ENCODE data around the gene SLC17A5.
"Not testable (repeated sequence)": the region's sequence is repeated elsewhere in the genome, so short reads cannot be mapped to it uniquely, and the experiment has no call there.

SLC17A5 gene

GRCh38 chr6:73579851-73580246, 73.9 kb downstream of the SLC17A5 start:
- Histone ChIP-seq H3K9ac (ENCODE audit: low read length) (no peak overlapping the region), H3K79me2 (ENCODE audit: control insufficient read depth, insufficient read depth, low read length, poor library complexity) (peaks cover 3% of the 10 kb centered on the region), H3K9me3 (ENCODE audit: insufficient read depth, low read depth, low read length) (no peaks in the 10 kb centered on the region), H3K4me3 (ENCODE audit: low read depth, low read length) (no peak overlapping the region), H2BK12ac (ENCODE audit: low read length) (peak overlapping the region; percentile 9), H2BK5ac (ENCODE audit: low read depth, low read length, poor library complexity) (peak overlapping the region; percentile 85), H3K18ac (ENCODE audit: low read length) (no peak overlapping the region), H2AK5ac (ENCODE audit: low read length) (no peak overlapping the region), H3K4ac (ENCODE audit: low read depth, low read length) (no peak overlapping the region), H3K27ac (ENCODE audit: low read depth, low read length) (peak overlapping the region; percentile 99), H3K14ac (ENCODE audit: low read length) (no peak overlapping the region), H3K4me1 (ENCODE audit: control insufficient read depth in 1 of 2, insufficient read depth in 2 of 2, low read length in 2 of 2) (peaks cover 10 to 14% of the 10 kb centered on the region in 2 experiments), H2AFZ (ENCODE audit: insufficient read depth, low read length, poor library complexity) (no peak overlapping the region), H3K79me1 (ENCODE audit: low read length) (peaks cover 22% of the 10 kb centered on the region), H2BK120ac (ENCODE audit: insufficient read depth, low read length, poor library complexity) (peak overlapping the region; percentile 96), H4K91ac (ENCODE audit: low read depth, low read length) (peak overlapping the region; percentile 43), H3K27me3 (ENCODE audit: insufficient read depth, low read length) (no peaks in the 10 kb centered on the region), H3K23ac (ENCODE audit: low read length) (no peak overlapping the region), H3K4me2 (ENCODE audit: low read length) (peak overlapping the region; percentile 73), H4K8ac (ENCODE audit: low read depth, low read length) (peak overlapping the region; percentile 70), H3K36me3 (ENCODE audit: control insufficient read depth in 1 of 2, insufficient read depth in 2 of 2, low read length in 2 of 2) (no peaks in the 10 kb centered on the region), H4K12ac (ENCODE audit: low read depth, low read length) (no peak overlapping the region)
- WGBS (ENCODE audit: extremely low coverage, insufficient coverage, insufficient read length): no CpG with 5 or more reads among the region's 4 CpGs
- DNase-seq: peak in 1 of 2 donors; percentile 68

- Histone ChIP-seq H2AFZ (ENCODE audit: insufficient read depth, low read length, poor library complexity) (no peak overlapping the region), H2BK12ac (ENCODE audit: low read length) (peak overlapping the region; percentile 96), H3K79me2 (ENCODE audit: control insufficient read depth, insufficient read depth, low read length, poor library complexity) (peaks cover 3% of the 10 kb centered on the region), H3K4ac (ENCODE audit: low read depth, low read length) (peak overlapping the region; percentile 68), H3K79me1 (ENCODE audit: low read length) (peaks cover 21% of the 10 kb centered on the region), H3K4me2 (ENCODE audit: low read length) (peak overlapping the region; percentile 73), H4K91ac (ENCODE audit: low read depth, low read length) (peak overlapping the region; percentile 96), H3K18ac (ENCODE audit: low read length) (peak overlapping the region; percentile 70), H4K8ac (ENCODE audit: low read depth, low read length) (peak overlapping the region; percentile 57), H3K36me3 (ENCODE audit: control insufficient read depth in 1 of 2, insufficient read depth in 2 of 2, low read length in 2 of 2) (no peaks in the 10 kb centered on the region), H2BK120ac (ENCODE audit: insufficient read depth, low read length, poor library complexity) (peak overlapping the region; percentile 96), H3K9me3 (ENCODE audit: insufficient read depth, low read depth, low read length) (no peaks in the 10 kb centered on the region), H3K27me3 (ENCODE audit: insufficient read depth, low read length) (no peaks in the 10 kb centered on the region), H4K12ac (ENCODE audit: low read depth, low read length) (peak overlapping the region; percentile 14), H3K27ac (ENCODE audit: low read depth, low read length) (peak overlapping the region; percentile 99), H3K4me1 (ENCODE audit: control insufficient read depth in 1 of 2, insufficient read depth in 2 of 2, low read length in 2 of 2) (peaks cover 9 to 14% of the 10 kb centered on the region in 2 experiments), H3K23ac (ENCODE audit: low read length) (no peak overlapping the region), H3K9ac (ENCODE audit: low read length) (no peak overlapping the region), H2BK5ac (ENCODE audit: low read depth, low read length, poor library complexity) (peak overlapping the region; percentile 81), H2AK5ac (ENCODE audit: low read length) (peak overlapping the region; percentile 85), H3K14ac (ENCODE audit: low read length) (peak overlapping the region; percentile 83), H3K4me3 (ENCODE audit: low read depth, low read length) (no peak overlapping the region)
- no CpG with 5 or more reads among the region's 4 CpGs for WGBS (ENCODE audit: extremely low coverage, insufficient coverage, insufficient read length)
- DNase-seq: no peak
Observed at GRCh38 chr6:73579389-73579788, 74.4 kb downstream of the SLC17A5 start.

- Histone ChIP-seq H3K4ac (ENCODE audit: low read depth, low read length) (no peak overlapping the region), H4K91ac (ENCODE audit: low read depth, low read length) (peak overlapping the region; percentile 67)
Observed at GRCh38 chr6:73577676-73578075, 76.1 kb downstream of the SLC17A5 start.

GRCh38 chr6:73572531-73572930, 81.3 kb downstream of the SLC17A5 start:
- not testable (repeated sequence) for H2AFZ ChIP-seq (ENCODE audit: insufficient read depth, low read length, poor library complexity); H3K36me3 ChIP-seq (ENCODE audit: control insufficient read depth in 1 of 2, insufficient read depth in 2 of 2, low read length in 2 of 2); H2BK5ac ChIP-seq (ENCODE audit: low read depth, low read length, poor library complexity); H3K79me1 ChIP-seq (ENCODE audit: low read length); H3K27me3 ChIP-seq (ENCODE audit: insufficient read depth, low read length); H3K79me2 ChIP-seq (ENCODE audit: control insufficient read depth, insufficient read depth, low read length, poor library complexity); H2BK120ac ChIP-seq (ENCODE audit: insufficient read depth, low read length, poor library complexity); H3K4me2 ChIP-seq (ENCODE audit: low read length); H4K12ac ChIP-seq (ENCODE audit: low read depth, low read length); H4K91ac ChIP-seq (ENCODE audit: low read depth, low read length); H3K4ac ChIP-seq (ENCODE audit: low read depth, low read length); H3K18ac ChIP-seq (ENCODE audit: low read length); H3K9ac ChIP-seq (ENCODE audit: low read length); H2AK5ac ChIP-seq (ENCODE audit: low read length); H3K9me3 ChIP-seq (ENCODE audit: insufficient read depth, low read depth, low read length); H3K4me3 ChIP-seq (ENCODE audit: low read depth, low read length); H3K27ac ChIP-seq (ENCODE audit: low read depth, low read length); H2BK12ac ChIP-seq (ENCODE audit: low read length); DNase-seq; H3K4me1 ChIP-seq (ENCODE audit: control insufficient read depth in 1 of 2, insufficient read depth in 2 of 2, low read length in 2 of 2); H4K8ac ChIP-seq (ENCODE audit: low read depth, low read length); H3K23ac ChIP-seq (ENCODE audit: low read length); H3K14ac ChIP-seq (ENCODE audit: low read length)
- no CpG with 5 or more reads among the region's 32 CpGs for WGBS (ENCODE audit: extremely low coverage, insufficient coverage, insufficient read length)

More at GRCh38 chr6:73577676-73578075, 76.1 kb downstream of the SLC17A5 start:
- Histone ChIP-seq H3K14ac (ENCODE audit: low read length) (peak overlapping the region; percentile 38), H3K4me1 (ENCODE audit: control insufficient read depth in 1 of 2, insufficient read depth in 2 of 2, low read length in 2 of 2) (peaks cover 9 to 14% of the 10 kb centered on the region in 2 experiments), H3K4me3 (ENCODE audit: low read depth, low read length) (no peak overlapping the region), H3K9me3 (ENCODE audit: insufficient read depth, low read depth, low read length) (no peaks in the 10 kb centered on the region), H3K27me3 (ENCODE audit: insufficient read depth, low read length) (no peaks in the 10 kb centered on the region), H2AK5ac (ENCODE audit: low read length) (no peak overlapping the region), H3K9ac (ENCODE audit: low read length) (no peak overlapping the region), H3K4me2 (ENCODE audit: low read length) (no peak overlapping the region), H3K36me3 (ENCODE audit: control insufficient read depth in 1 of 2, insufficient read depth in 2 of 2, low read length in 2 of 2) (no peaks in the 10 kb centered on the region), H3K18ac (ENCODE audit: low read length) (no peak overlapping the region), H2BK12ac (ENCODE audit: low read length) (peak overlapping the region; percentile 61), H4K8ac (ENCODE audit: low read depth, low read length) (no peak overlapping the region), H4K12ac (ENCODE audit: low read depth, low read length) (no peak overlapping the region), H3K79me2 (ENCODE audit: control insufficient read depth, insufficient read depth, low read length, poor library complexity) (peaks cover 3% of the 10 kb centered on the region), H2BK120ac (ENCODE audit: insufficient read depth, low read length, poor library complexity) (peak overlapping the region; percentile 17), H2BK5ac (ENCODE audit: low read depth, low read length, poor library complexity) (peak overlapping the region; percentile 46), H3K79me1 (ENCODE audit: low read length) (peaks cover 20% of the 10 kb centered on the region), H3K27ac (ENCODE audit: low read depth, low read length) (peak overlapping the region; percentile 5), H2AFZ (ENCODE audit: insufficient read depth, low read length, poor library complexity) (no peak overlapping the region), H3K23ac (ENCODE audit: low read length) (no peak overlapping the region)
- DNase-seq: no peak
- no CpG with 5 or more reads among the region's 2 CpGs for WGBS (ENCODE audit: extremely low coverage, insufficient coverage, insufficient read length)

All from trophoblast cell (in vitro differentiated cells and primary cell).